Trophoblast cell (in vitro differentiated cells and primary cell): ENCODE results near the gene C2orf81.
"Not testable (repeated sequence)": the region's sequence is repeated elsewhere in the genome, so short reads cannot be mapped to it uniquely, and the experiment has no call there.

ENCODE experiments used
- DNase-seq, 2 donors: peaks; one replicate each; pipeline ENCODE4 v3.0.0-alpha.2; 2016
- H2AFZ ChIP-seq: 2 replicates; pipeline ENCODE4 v1.6.1; 2013; ENCODE audit warnings: low read length, moderate library complexity, mild to moderate bottlenecking; ENCODE audit not compliant: insufficient read depth, poor library complexity
- H2AK5ac ChIP-seq: 2 replicates; pipeline ENCODE4 v1.6.1; 2013; ENCODE audit warnings: mild to moderate bottlenecking, low read length
- H2BK120ac ChIP-seq: 2 replicates; pipeline ENCODE4 v1.6.1; 2013; ENCODE audit warnings: low read length, mild to moderate bottlenecking, moderate library complexity; ENCODE audit not compliant: insufficient read depth, poor library complexity
- H2BK12ac ChIP-seq: 2 replicates; pipeline ENCODE4 v1.6.1; 2013; ENCODE audit warnings: mild to moderate bottlenecking, low read length, moderate library complexity
- H2BK5ac ChIP-seq: 2 replicates; pipeline ENCODE4 v1.6.1; 2013; ENCODE audit warnings: low read length, low read depth, moderate library complexity, mild to moderate bottlenecking; ENCODE audit not compliant: poor library complexity
- H3K14ac ChIP-seq: 2 replicates; pipeline ENCODE4 v1.6.1; 2013; ENCODE audit warnings: mild to moderate bottlenecking, low read length
- H3K18ac ChIP-seq: 2 replicates; pipeline ENCODE4 v1.6.1; 2013; ENCODE audit warnings: mild to moderate bottlenecking, low read length
- H3K23ac ChIP-seq: 2 replicates; pipeline ENCODE4 v1.6.1; 2013; ENCODE audit warnings: low read length
- H3K27ac ChIP-seq: 2 replicates; pipeline ENCODE4 v1.5.1; 2013; ENCODE audit warnings: low read depth, mild to moderate bottlenecking, inconsistent platforms, low read length, moderate library complexity
- H3K27me3 ChIP-seq: 2 replicates; pipeline ENCODE4 v1.6.1; 2013; ENCODE audit warnings: inconsistent platforms, mild to moderate bottlenecking, low read length, moderate library complexity; ENCODE audit not compliant: insufficient read depth
- H3K36me3 ChIP-seq, 2 experiments: 1 replicate in 1 of 2; 2 replicates in 1 of 2; pipeline ENCODE4 v1.6.1; 2013; ENCODE audit warnings: low read length in 2 of 2, mild to moderate bottlenecking in 2 of 2, moderate library complexity in 1 of 2; ENCODE audit not compliant: insufficient read depth in 2 of 2, control insufficient read depth in 1 of 2
- H3K4ac ChIP-seq: 2 replicates; pipeline ENCODE4 v1.6.1; 2013; ENCODE audit warnings: low read depth, mild to moderate bottlenecking, low read length, moderate library complexity
- H3K4me1 ChIP-seq, 2 experiments: 1 replicate in 1 of 2; 2 replicates in 1 of 2; pipeline ENCODE4 v1.6.1; 2013; ENCODE audit warnings: low read length in 2 of 2, mild to moderate bottlenecking in 2 of 2, moderate library complexity in 1 of 2; ENCODE audit not compliant: insufficient read depth in 2 of 2, control insufficient read depth in 1 of 2
- H3K4me2 ChIP-seq: 2 replicates; pipeline ENCODE4 v1.6.1; 2013; ENCODE audit warnings: inconsistent platforms, mild to moderate bottlenecking, low read length, moderate library complexity
- H3K4me3 ChIP-seq: 2 replicates; pipeline ENCODE4 v1.5.1; 2013; ENCODE audit warnings: mild to moderate bottlenecking, low read depth, low read length, inconsistent platforms
- H3K79me1 ChIP-seq: one replicate; pipeline ENCODE4 v1.6.1; 2013; ENCODE audit warnings: low read length
- H3K79me2 ChIP-seq: 2 replicates; pipeline ENCODE4 v1.6.1; 2013; ENCODE audit warnings: low read length, mild to moderate bottlenecking; ENCODE audit not compliant: control insufficient read depth, insufficient read depth, poor library complexity
- H3K9ac ChIP-seq: 2 replicates; pipeline ENCODE4 v1.6.1; 2013; ENCODE audit warnings: mild to moderate bottlenecking, low read length
- H3K9me3 ChIP-seq: 2 replicates; pipeline ENCODE4 v1.6.1; 2013; ENCODE audit warnings: low read depth, mild to moderate bottlenecking, control low read depth, inconsistent platforms, low read length; ENCODE audit not compliant: insufficient read depth
- H4K12ac ChIP-seq: 2 replicates; pipeline ENCODE4 v1.6.1; 2013; ENCODE audit warnings: low read depth, mild to moderate bottlenecking, low read length, moderate library complexity
- H4K8ac ChIP-seq: 2 replicates; pipeline ENCODE4 v1.6.1; 2013; ENCODE audit warnings: low read depth, mild to moderate bottlenecking, low read length, moderate library complexity
- H4K91ac ChIP-seq: one replicate; pipeline ENCODE4 v1.6.1; 2013; ENCODE audit warnings: low read depth, mild to moderate bottlenecking, low read length, moderate library complexity
- WGBS: extraction: QIAGEN DNeasy Blood & Tissue Kit; methylation state at CpG from one replicate; pipeline ENCODE4 v1.1.7; 2013; ENCODE audit warnings: missing lambda C conversion rate; ENCODE audit not compliant: insufficient read length, insufficient coverage; ENCODE audit errors: extremely low coverage; 5-methylcytosine and 5-hydroxymethylcytosine counted together

C2orf81 gene

DNA sequence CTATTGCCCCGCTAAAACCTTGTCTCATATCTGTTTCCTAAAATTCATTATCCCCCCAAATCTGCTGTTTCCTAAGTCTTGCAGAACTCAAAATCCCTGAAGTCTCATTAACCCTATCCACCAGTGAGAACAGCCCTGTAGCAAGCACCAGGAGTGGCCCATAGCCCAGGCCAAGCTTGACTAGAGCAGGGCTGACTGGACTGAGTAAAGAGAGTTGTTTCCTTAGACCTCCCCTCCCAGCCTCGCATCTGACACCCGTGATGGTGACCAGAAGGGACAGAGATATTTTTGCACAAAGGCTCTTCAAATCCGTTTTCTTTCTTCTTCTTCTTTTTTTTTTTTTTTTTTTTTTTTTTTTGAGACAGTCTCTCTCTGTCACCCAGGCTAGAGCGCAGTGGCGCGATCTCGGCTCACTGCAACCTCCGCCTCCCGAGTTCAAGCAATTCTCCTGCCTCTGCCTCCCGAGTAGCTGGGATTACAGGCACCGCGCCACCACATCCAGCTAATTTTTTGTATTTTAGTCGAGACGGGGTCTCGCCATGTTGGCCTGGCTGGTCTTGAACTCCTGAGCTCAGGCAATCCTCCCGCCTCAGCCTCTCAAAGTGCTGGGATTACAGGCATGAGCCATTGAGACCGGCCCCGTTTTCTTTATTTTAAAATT is 846 bp downstream of the C2orf81 start:
- not testable (repeated sequence) for H3K27me3 ChIP-seq

DNA sequence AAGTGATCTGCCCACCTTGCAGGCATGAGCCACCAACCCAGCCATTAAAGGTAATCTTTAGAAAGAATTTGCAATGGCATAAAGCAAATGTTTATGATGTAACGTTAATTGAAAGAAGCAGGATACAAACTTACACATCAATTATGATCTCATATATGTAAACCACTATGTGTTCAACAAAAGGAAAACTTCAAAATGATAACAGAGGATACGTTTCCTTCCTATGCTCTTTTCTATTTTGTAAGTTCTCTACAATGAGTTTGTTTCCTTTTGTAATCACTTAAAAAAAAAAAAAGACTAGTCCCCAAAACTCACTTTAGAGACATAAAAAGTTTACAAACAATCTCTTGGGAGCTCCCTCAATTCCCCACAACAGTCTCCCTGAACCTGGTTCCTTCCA is 1.4 kb downstream of the C2orf81 start:
- H4K12ac ChIP-seq = no peak overlapping the region
- H3K79me2 ChIP-seq = peaks cover 2% of the 10 kb centered on the region
- WGBS = no CpG with 5 or more reads among the region's 2 CpGs
- H2BK120ac ChIP-seq = no peak overlapping the region
- DNase-seq = no peak
- H3K9ac ChIP-seq = no peak overlapping the region
- no peaks in the 10 kb centered on the region for H3K9me3 ChIP-seq
- H3K18ac ChIP-seq = no peak overlapping the region
- no peak overlapping the region for H3K4me2 ChIP-seq
- no peak overlapping the region for H3K23ac ChIP-seq
- no peak overlapping the region for H4K91ac ChIP-seq
- no peak overlapping the region for H3K4me3 ChIP-seq
- H2BK12ac ChIP-seq = no peak overlapping the region
- no peak overlapping the region for H3K4ac ChIP-seq
- no peaks in the 10 kb centered on the region for H3K79me1 ChIP-seq
- H4K8ac ChIP-seq = no peak overlapping the region
- no peak overlapping the region for H3K27ac ChIP-seq
- H3K36me3 ChIP-seq = peaks cover 0 to 2% of the 10 kb centered on the region in 2 experiments
- no peak overlapping the region for H3K14ac ChIP-seq
- H3K27me3 ChIP-seq = no peaks in the 10 kb centered on the region
- H3K4me1 ChIP-seq = peaks cover 6 to 9% of the 10 kb centered on the region in 2 experiments
- H2AK5ac ChIP-seq = no peak overlapping the region
- H2AFZ ChIP-seq = no peak overlapping the region
- H2BK5ac ChIP-seq = no peak overlapping the region

More for the DNA sequence above, 846 bp downstream of the C2orf81 start:
- H4K8ac ChIP-seq, H3K9me3 ChIP-seq, H3K9ac ChIP-seq, H3K27ac ChIP-seq, H2AFZ ChIP-seq, H3K4ac ChIP-seq, H2BK120ac ChIP-seq, H3K4me2 ChIP-seq, H3K4me1 ChIP-seq, H3K14ac ChIP-seq, H3K79me2 ChIP-seq, H4K12ac ChIP-seq, H3K4me3 ChIP-seq, H3K79me1 ChIP-seq, H2BK12ac ChIP-seq, DNase-seq, H2AK5ac ChIP-seq, H4K91ac ChIP-seq, H3K36me3 ChIP-seq, H3K18ac ChIP-seq, H2BK5ac ChIP-seq: not testable (repeated sequence)
- WGBS = no CpG with 5 or more reads among the region's 19 CpGs
- peak overlapping the region; percentile 55 for H3K23ac ChIP-seq

DNA sequence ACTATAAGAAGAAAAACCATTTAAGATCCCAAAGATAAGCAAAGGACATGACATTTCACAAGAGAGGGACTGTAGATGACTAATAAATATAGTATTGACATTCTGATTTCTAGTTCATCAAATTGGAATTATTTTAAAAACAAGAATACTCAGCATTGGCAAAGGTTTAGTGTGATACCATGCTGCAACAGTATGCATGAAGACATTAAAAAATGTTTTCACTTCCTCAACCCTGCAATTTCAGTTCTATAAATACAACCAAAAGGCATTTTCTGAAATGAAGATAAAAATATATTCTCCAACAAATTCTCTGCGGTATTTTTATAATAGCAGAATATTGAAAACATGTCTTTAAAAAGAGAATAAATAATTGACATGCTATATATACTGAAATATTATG is 2.1 kb downstream of the C2orf81 start:
- Histone ChIP-seq H3K4ac (no peak overlapping the region), H4K91ac (no peak overlapping the region), H4K8ac (no peak overlapping the region), H3K36me3 (no peaks in the 10 kb centered on the region), H3K23ac (no peak overlapping the region), H3K27me3 (no peaks in the 10 kb centered on the region), H3K18ac (no peak overlapping the region), H3K9ac (no peak overlapping the region), H2BK5ac (no peak overlapping the region), H3K14ac (no peak overlapping the region), H2BK120ac (no peak overlapping the region), H2AFZ (no peak overlapping the region), H3K79me2 (peaks cover 2% of the 10 kb centered on the region), H3K9me3 (no peaks in the 10 kb centered on the region), H4K12ac (no peak overlapping the region), H3K4me3 (no peak overlapping the region), H3K4me1 (peaks cover 6 to 9% of the 10 kb centered on the region in 2 experiments), H2BK12ac (no peak overlapping the region), H2AK5ac (no peak overlapping the region), H3K79me1 (no peaks in the 10 kb centered on the region), H3K27ac (no peak overlapping the region), H3K4me2 (no peak overlapping the region)
- DNase-seq = no peak
- WGBS = no CpG with 5 or more reads among the region's 1 CpG

DNA sequence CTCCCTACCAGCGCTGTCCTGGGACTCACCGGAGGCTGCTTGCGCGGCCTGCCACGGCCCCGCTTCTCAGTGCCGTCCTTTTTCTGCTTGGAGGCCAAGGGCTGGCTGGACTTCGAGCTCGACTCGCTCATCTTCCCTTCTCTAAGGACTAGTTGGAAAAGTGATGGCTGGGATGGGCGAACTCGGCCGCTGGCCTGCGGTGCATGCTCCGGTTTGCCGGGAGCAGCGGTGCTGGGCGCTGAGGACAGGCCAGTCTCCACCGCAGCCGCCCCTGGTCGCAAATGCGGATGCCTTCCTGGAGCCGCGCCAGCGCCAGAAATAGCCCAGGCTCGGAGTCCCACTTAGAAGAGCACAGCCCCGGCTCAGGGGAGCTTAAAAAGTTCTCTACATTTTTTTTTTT is 3.1 kb downstream of the C2orf81 start:
- Histone ChIP-seq H2BK12ac (no peak overlapping the region), H3K79me2 (peaks cover 2% of the 10 kb centered on the region), H3K4me2 (no peak overlapping the region), H3K79me1 (no peaks in the 10 kb centered on the region), H3K4me3 (no peak overlapping the region), H2AK5ac (no peak overlapping the region), H3K9me3 (peaks cover 2% of the 10 kb centered on the region), H3K36me3 (no peaks in the 10 kb centered on the region), H3K27ac (no peak overlapping the region), H3K9ac (no peak overlapping the region), H3K14ac (no peak overlapping the region), H2BK5ac (no peak overlapping the region), H3K27me3 (no peaks in the 10 kb centered on the region), H3K23ac (no peak overlapping the region), H3K4me1 (peaks cover 8 to 11% of the 10 kb centered on the region in 2 experiments), H4K91ac (no peak overlapping the region), H2BK120ac (no peak overlapping the region), H4K12ac (no peak overlapping the region), H4K8ac (no peak overlapping the region), H2AFZ (no peak overlapping the region), H3K4ac (no peak overlapping the region), H3K18ac (no peak overlapping the region)
- no peak for DNase-seq
- WGBS = no CpG with 5 or more reads among the region's 27 CpGs
